ENCODE results near the gene FICD.
"Not testable (repeated sequence)": the region's sequence is repeated elsewhere in the genome, so short reads cannot be mapped to it uniquely, and the experiment has no call there.

FICD gene

GRCh38 chr12:108514973-108515814, at the start of gene FICD:
TSS of gene FICD (plus strand) at chr12:108515277. CDS start at chr12:108516973, 1,696 bp downstream.
- DNase-seq (ENCODE audit: low read depth), result peak; percentile 99

DNA sequence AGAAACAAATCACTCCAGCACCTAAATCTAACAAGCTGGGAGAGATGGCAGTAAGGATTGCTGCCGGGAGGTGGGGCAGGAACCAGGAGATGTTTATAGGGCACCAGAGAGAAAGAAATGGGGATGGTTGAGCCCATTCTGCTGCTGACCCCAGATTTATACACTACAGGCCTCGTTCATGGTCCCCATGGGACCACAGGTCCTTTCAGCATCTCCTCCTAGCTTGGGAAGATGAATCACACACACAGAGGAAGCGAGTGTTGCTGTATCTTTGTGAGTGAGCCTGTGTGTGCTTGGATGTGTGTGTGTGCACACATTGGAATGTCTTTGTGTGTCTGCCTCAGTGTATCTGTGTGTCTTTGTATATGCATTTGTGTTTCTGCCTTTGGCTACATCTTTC, 49.7 kb upstream of the FICD start:
- DNase-seq (ENCODE audit: low read depth), result no peak

DNA sequence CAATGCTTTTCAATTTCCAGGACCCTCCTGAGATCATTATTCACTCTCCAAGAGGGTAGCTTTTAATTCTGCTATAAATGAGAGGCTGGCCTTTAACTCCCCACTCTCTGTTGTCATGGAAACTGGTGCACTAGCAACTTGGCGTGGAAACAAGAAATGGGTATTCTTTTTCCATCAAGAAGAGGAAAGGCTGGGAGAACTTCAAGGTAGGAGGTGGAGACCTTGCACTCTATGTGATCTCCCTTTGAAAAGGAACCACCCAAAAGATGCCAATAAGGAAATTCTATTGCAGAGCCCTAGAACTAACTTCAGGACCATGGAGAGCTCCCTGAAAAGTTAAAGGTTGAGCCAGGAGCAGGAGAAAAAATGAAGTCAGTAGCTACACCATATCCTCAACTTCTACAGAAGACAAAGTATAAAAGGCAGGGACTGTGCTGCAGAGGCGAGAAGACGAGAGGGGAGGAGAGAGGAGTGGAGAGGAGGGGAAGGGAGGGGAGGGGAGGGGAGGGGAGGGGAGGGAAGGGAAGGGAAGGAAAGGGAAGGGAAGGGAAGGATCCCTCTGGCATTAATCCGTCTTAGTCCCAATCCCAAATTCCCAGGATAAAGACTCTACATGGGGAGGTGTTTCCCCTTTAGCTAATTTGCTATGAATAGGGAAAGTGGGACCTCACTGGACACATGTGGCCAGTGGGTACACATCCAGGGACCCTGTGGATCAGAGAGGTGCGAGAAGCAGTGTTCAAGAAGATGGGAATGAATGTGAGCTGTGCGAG, 46.7 kb upstream of the FICD start:
- peak; percentile 46 for DNase-seq (ENCODE audit: low read depth)

GRCh38 chr12:108473400-108474055, 41.5 kb upstream of the FICD start:
- DNase-seq (ENCODE audit: low read depth), result no peak

DNA sequence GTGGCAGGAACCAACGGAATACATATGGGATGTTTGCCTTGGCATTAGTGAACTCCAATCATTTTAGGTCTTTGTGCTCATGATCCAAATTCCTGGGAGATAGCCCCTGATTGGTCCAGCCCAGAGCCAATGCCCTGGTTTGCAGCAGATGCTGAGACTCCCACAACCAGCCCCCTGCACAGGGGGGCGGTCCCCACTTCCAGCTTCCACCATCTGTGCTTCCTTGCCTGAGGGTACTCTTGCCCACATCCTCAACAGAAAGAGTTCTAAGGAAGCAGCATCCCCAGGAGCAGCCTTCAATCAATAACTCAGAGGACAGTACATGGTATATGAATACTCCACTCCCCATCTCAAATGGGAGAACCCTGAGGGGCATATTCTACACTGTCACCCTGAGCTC, 39.7 kb upstream of the FICD start:
- DNase-seq (ENCODE audit: low read depth), result no peak

DNA sequence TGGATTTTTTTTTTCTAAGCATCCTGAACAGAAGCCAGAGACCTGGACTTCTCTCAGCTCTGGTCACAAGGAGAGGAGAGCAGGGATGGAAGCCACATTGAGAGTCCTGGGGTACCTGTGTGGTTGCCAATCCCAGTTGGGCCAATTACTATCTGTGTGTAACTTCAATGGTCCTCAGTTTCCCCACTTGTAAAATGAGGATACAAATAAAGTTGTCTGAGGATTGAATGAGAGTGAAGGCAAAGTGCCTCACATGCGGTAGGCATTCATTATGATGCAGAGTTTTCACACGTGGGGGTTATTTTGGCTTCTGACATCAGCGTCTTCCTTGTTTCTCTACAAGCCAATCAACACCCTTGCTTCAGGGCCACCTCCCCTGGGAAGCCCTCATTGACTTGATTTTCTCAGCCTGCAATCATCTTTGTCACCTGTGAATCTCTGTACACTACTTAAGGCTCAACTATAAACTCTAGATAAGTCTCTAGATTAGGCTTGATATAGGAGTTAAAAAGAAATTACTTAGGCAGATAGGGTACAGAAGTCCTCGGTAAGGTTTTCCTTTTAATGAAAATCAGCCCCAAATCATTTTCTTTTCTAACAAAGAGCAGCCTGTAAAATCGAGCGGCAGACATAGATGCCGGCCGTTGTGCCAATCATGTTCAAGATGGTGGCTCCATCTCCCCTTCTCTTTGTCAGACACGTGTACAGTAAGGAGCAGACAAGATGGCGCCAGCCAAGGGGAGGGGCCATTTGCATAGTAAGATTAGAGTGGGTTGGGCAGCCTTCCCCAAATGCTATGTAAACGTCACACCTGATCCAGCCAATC, 37.8 kb upstream of the FICD start:
- no peak for DNase-seq (ENCODE audit: low read depth)

DNA sequence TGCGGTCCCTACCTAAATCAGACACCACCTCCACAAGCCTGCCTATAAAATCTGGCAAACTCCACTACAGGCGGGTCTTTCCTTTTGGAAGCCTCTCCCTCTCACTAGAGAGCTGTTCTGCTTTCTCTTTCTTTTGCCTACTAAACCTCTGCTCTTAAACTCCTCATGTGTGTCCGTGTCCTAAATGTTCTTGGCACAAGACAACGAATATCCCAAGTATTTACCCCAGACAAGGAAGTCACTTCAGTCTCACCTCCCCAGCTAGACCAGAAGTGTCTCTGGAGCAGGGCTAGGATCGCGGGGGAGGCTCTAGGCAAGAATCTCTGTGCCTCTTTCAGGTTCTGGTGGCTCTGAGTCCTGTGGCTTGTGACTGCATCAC, 37.2 kb upstream of the FICD start:
- no peak for DNase-seq (ENCODE audit: low read depth)

- no peak for DNase-seq (ENCODE audit: low read depth)
Measured at GRCh38 chr12:108478611-108479206, 36.4 kb upstream of the FICD start.

DNA sequence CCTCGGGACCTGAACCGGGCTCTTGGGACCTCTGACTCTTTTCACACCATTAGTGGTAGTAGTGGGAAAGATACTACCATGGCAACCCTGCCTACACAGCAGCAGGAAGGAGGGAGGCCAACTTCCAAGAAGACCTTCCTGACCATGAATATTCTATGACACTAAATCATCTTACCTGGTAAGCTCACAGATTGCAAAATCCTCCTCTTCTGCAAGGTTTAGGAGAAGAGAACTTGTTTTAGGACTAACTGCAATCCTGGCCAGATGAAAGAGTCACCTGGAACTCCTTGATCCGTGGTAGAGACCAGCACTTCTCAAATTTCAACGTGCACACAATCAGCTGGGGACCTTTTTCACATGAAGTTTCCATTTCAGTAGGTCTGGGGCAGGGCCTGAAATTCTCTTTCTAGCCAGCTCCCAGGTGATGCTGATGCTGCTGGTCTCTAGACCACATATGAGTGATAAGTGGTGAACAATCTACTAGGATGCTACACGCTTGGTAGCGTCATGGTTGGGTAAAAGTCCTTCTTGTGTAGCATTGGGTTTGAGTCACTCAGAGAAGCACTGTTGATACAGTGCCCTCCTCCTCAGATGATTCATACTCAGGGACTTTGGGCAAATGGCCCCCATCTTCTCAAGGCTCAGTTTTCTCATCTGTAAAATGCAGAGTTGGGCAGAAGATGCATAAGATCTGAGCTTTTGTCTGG, 35.6 kb upstream of the FICD start:
- peak; percentile 11 for DNase-seq (ENCODE audit: low read depth)

- peak; percentile 62 for DNase-seq (ENCODE audit: low read depth)
Measured at GRCh38 chr12:108482717-108483212, 32.3 kb upstream of the FICD start.

GRCh38 chr12:108483213-108484059, 31.6 kb upstream of the FICD start:
- DNase-seq (ENCODE audit: low read depth), result peak; percentile 10

DNA sequence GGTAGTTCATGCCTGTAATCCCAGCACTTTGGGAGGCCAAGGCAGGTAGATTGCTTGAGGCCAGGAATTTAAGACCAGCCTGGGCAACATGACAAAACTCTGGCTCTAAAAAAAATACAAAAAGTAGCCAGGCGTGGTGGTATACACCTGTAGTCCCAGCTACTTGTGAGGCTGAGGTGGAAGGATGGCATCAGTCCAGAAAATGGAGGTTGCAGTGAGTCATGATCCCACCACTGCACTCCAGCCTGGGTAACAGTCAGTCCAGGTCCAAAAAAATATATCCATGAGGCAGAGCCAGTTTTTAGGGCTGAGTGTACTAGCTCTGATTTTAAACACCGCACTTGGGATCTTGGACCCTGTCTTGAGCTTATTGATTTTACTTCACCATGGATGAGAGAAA, 30.6 kb upstream of the FICD start:
- DNase-seq (ENCODE audit: low read depth), result no peak

GRCh38 chr12:108484845-108485244, 30.2 kb upstream of the FICD start:
- no peak for DNase-seq (ENCODE audit: low read depth)

GRCh38 chr12:108485371-108485770, 29.7 kb upstream of the FICD start:
- DNase-seq (ENCODE audit: low read depth), result not testable (repeated sequence)

DNA sequence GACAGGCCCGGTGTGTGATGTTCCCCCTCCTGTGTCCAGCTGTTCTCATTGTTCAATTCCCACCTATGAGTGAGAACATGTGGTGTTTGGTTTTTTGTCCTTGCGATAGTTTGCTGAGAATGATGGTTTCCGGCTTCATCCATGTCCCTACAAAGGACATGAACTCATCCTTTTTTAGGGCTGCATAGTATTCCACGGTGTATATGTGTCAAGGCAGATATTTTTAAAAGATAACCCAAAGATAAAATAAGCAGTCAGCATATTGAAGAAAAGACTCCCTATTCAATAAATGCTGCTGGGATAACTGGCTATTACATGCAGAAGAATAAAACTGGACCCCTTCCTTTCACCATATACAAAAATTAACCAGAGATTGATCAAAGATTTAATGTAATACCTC, 28.0 kb upstream of the FICD start:
- DNase-seq (ENCODE audit: low read depth), result not testable (repeated sequence)

- DNase-seq (ENCODE audit: low read depth), result no peak
Measured at GRCh38 chr12:108491256-108491655, 23.8 kb upstream of the FICD start.

- peak; percentile 69 for DNase-seq (ENCODE audit: low read depth)
Measured at GRCh38 chr12:108495054-108495453, 20.0 kb upstream of the FICD start.

DNA sequence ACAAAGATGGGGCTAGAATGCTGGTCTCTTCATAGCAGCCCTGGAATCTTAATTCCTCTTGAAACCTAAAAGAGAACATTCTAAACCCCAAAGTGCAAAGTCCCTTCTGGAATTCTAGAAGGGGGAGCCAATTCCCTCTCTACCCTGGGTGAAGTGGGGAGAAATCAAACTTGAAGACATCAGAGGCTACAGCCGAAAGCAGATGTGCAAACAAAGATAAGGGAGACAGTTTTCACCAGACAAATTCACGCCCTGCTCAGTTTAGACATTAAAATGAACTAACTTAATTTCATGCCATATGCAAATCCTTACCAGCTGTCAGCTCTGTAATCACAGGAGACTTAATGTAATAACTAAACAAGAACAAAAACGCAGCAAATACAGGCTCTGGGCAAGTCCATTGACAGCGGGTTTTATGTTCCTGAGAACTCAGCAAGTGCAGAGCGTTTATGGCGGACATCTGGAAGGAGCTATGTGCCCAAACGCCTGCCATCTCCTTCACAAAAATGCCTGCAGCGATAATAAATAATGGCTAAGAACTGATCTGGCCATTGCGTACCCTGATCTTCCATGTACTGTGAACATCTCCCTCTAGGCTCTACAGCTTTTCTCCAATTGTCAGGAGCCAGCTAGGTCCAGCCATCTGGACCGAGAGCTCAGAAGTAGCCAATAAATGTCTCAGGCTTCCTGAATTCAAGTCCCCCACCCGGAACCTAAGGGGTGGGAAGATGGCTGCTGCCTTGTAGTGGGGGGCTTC, 19.1 kb upstream of the FICD start:
- DNase-seq (ENCODE audit: low read depth), result no peak

- DNase-seq (ENCODE audit: low read depth), result no peak
Measured at GRCh38 chr12:108498136-108498535, 16.9 kb upstream of the FICD start.

Data from ELR (cell line).